Vagina (tissue), 2 donors: ENCODE results near the gene DCANP1. TPM values are rescaled to one million over a fixed set of nuclear protein-coding genes. Genes with fewer than 3 reads are reported as not detected.

Source experiments
- DNase-seq, 2 donors: peaks; one replicate each; pipeline ENCODE4 v3.0.0-alpha.2; 2017; ENCODE audit errors: extremely low spot score in 2 of 2
- H3K27ac ChIP-seq: fragments of 200-600 bp; sonication (generic); one replicate; pipeline ENCODE4 v1.5.1; 2019
- H3K27me3 ChIP-seq: fragments of 200-600 bp; sonication (generic); one replicate; pipeline ENCODE4 v1.5.1; 2019
- H3K36me3 ChIP-seq, 2 donors: fragments of 200-600 bp; sonication (generic); one replicate each; pipeline ENCODE4 v1.5.1; 2017 to 2019
- H3K4me1 ChIP-seq: fragments of 200-600 bp; sonication (generic); one replicate; pipeline ENCODE4 v1.5.1; 2019
- H3K4me3 ChIP-seq, 2 donors: fragments of 200-600 bp; sonication (generic); 1 replicate in 1 of 2; 2 replicates in 1 of 2; pipeline ENCODE4 v1.5.1; 2016 to 2019
- H3K9me3 ChIP-seq: fragments of 200-600 bp; sonication (generic); one replicate; pipeline ENCODE4 v1.5.1; 2019
- CTCF ChIP-seq, 3 experiments: fragments of 450-650 bp in 2 of 3; fragments of 200-600 bp in 1 of 3; sonication (generic) in 1 of 3; IDR thresholded peaks; one replicate each; pipeline ENCODE4 v1.5.1; 2017 to 2019; ENCODE audit warnings: antibody characterized with exemption in 3 of 3, mild to moderate bottlenecking in 2 of 3, moderate library complexity in 2 of 3
- POLR2A ChIP-seq, 2 donors: fragments of 450-650 bp; IDR thresholded peaks; one replicate each; pipeline ENCODE4 v1.6.1; 2017; ENCODE audit warnings: antibody characterized with exemption in 2 of 2, mild to moderate bottlenecking in 2 of 2, moderate library complexity in 2 of 2
- POLR2AphosphoS5 ChIP-seq, 2 donors: sonication (generic); formaldehyde crosslinking; IDR thresholded peaks; one replicate each; pipeline ENCODE4 v1.9.0; 2017; ENCODE audit warnings: antibody characterized with exemption in 2 of 2, mild to moderate bottlenecking in 2 of 2, low read depth in 1 of 2; ENCODE audit not compliant: insufficient read depth in 1 of 2
- intact Hi-C: fragments of 100-400 bp; cut with DNase I; formaldehyde crosslinking; loops from one replicate; pipeline ENCODE4 v1.15.1; 2023
- total RNA-seq: library from RNA; depleted of rRNA; stranded (reverse); fragments of >200 nt; gene quantifications from one replicate; pipeline ENCODE4 v1.2.3, GENCODE V29; 2016

Gene DCANP1
- total RNA-seq, 1 donor from 2014 or later: not detected

GRCh38 chr5:135488727-135489465 is 41.7 kb upstream of the DCANP1 start:
- no peaks in the 10 kb centered on the region for H3K9me3 ChIP-seq
- H3K36me3 ChIP-seq: no peaks in the 10 kb centered on the region
- DNase-seq: no peak
- peak overlapping the region; percentile 32 to 36 for H3K4me3 ChIP-seq
- intact Hi-C loops: no loop called here
- no peak overlapping the region for H3K27ac ChIP-seq
- no peak for TF ChIP-seq CTCF (IDR thresholded peaks at IDR 0.05)
- no peak for TF ChIP-seq POLR2A (IDR thresholded peaks at IDR 0.05)
- TF ChIP-seq POLR2AphosphoS5 (IDR thresholded peaks at IDR 0.05; ENCODE audit: insufficient read depth in 1 of 2, low read depth in 1 of 2): no peak
- H3K27me3 ChIP-seq: no peaks in the 10 kb centered on the region
- H3K4me1 ChIP-seq: peaks cover 36% of the 10 kb centered on the region

DNA sequence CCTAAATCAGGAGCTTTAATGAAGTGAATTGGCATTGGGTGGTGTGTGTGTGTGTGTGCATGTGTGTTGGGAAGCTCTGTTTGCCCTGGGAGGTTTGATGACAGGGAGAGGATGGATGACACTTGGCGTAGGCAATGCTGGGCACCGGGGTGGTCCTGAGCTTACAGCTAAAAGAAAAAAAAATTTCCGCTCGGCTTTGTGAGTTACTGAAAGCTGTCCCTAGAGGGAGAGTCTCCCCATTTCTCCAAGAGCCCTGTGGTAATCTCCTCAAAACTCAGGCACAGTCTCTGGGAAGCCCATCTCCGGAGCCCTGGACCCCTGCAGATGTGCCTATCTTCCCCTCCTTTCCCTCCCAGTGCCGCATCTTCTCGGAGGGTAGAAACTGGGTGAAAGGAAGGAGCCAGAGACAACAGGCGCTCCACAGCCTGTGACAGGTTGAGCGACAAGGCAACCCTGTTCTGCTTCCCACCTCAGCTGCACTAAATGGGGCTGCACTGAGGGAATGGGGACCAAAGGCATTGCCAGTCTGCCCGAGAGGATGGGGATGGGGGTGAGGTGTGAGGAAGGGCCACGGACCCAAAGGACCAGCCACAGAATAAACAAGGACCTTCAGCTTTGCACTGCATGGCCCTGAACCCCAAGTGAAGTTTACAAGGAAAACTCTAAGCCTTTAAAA is 40.8 kb upstream of the DCANP1 start:
- peaks cover 27% of the 10 kb centered on the region for H3K4me1 ChIP-seq
- H3K27ac ChIP-seq: no peak overlapping the region
- no peak overlapping the region for H3K4me3 ChIP-seq
- no peaks in the 10 kb centered on the region for H3K27me3 ChIP-seq
- TF ChIP-seq CTCF (IDR thresholded peaks at IDR 0.05) (no peak), POLR2AphosphoS5 (IDR thresholded peaks at IDR 0.05; ENCODE audit: insufficient read depth in 1 of 2, low read depth in 1 of 2) (no peak), POLR2A (IDR thresholded peaks at IDR 0.05) (no peak)
- H3K36me3 ChIP-seq: no peaks in the 10 kb centered on the region
- H3K9me3 ChIP-seq: no peaks in the 10 kb centered on the region
- intact Hi-C loops: no loop called here
- DNase-seq: no peak

DNA sequence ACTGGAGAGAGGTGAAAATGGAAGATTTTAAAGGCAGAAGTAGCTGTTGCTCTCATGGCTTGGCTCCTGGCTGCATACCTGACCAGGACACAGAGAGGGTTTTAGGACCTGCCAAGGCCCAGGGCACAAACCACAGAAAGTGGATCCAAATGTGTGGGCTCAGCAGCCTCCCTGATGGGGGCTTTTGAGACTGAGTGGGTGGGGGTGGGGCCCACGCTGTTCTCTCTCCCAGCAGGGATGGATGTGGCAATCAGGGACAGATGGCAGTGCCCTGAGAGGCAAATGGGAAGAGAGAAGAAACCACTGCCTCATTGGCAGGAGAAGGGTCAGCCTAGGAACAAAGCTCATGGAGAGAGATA is 39.9 kb upstream of the DCANP1 start:
- Histone ChIP-seq H3K27me3 (no peaks in the 10 kb centered on the region), H3K27ac (no peak overlapping the region), H3K9me3 (no peaks in the 10 kb centered on the region), H3K36me3 (no peaks in the 10 kb centered on the region), H3K4me1 (peaks cover 25% of the 10 kb centered on the region), H3K4me3 (no peak overlapping the region)
- no peak for TF ChIP-seq CTCF (IDR thresholded peaks at IDR 0.05)
- no peak for TF ChIP-seq POLR2A (IDR thresholded peaks at IDR 0.05)
- TF ChIP-seq POLR2AphosphoS5 (IDR thresholded peaks at IDR 0.05; ENCODE audit: insufficient read depth in 1 of 2, low read depth in 1 of 2): no peak
- intact Hi-C loops: no loop called here
- no peak for DNase-seq

DNA sequence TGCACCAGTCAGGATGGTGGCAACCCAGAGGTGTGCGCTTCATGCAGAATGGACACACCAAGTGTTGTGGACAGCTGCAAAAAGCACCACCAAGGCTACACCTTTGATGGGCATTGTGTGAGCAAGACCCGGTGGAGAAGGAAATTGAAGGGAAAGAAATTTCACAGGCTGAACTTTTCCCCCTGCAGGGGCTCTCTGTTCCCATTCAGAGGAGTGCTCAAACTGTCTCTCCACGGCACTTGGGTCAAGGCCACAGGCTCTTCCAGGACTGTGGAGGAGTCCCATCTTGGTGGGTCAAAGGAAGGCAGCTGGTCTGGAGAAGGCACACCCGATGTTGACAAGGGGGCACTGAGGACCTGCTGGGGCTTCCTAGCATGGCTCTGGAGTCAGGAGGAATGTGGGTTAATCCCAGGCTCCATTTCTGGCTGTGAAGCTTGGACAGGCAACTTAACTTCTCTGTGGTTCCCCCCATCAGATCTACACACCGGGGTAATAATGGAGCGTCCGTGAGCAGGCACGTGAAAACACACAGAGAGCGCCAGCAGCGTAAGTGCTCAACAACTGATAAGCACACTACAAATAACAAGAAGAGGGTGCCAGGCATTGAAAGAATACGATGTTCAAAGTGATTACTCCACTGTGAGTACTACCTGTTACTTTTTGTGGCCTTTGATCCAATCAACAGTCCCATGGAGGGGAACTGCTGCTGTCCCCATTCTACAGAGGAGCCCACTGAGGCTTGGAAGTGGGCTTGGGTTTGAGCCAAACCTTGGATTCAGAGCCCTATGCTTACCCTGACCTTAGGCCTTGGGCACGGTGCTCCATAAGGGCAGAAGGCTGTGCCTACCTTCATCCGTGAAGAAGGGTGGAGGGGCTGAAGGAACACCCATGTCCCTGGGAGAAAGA is 39.2 kb upstream of the DCANP1 start:
- TF ChIP-seq POLR2A (IDR thresholded peaks at IDR 0.05) (no peak), CTCF (IDR thresholded peaks at IDR 0.05) (no peak), POLR2AphosphoS5 (IDR thresholded peaks at IDR 0.05; ENCODE audit: insufficient read depth in 1 of 2, low read depth in 1 of 2) (no peak)
- no peak for DNase-seq
- Histone ChIP-seq H3K4me1 (peaks cover 25% of the 10 kb centered on the region), H3K4me3 (no peak overlapping the region), H3K9me3 (no peaks in the 10 kb centered on the region), H3K27ac (no peak overlapping the region), H3K36me3 (no peaks in the 10 kb centered on the region), H3K27me3 (no peaks in the 10 kb centered on the region)
- intact Hi-C loops: no loop called here
